Measurements from ENCODE around the gene PTH2.
A peak's percentile ranks its signal among the peaks of the same experiment; 100 is the strongest.

The PTH2 gene

DNA sequence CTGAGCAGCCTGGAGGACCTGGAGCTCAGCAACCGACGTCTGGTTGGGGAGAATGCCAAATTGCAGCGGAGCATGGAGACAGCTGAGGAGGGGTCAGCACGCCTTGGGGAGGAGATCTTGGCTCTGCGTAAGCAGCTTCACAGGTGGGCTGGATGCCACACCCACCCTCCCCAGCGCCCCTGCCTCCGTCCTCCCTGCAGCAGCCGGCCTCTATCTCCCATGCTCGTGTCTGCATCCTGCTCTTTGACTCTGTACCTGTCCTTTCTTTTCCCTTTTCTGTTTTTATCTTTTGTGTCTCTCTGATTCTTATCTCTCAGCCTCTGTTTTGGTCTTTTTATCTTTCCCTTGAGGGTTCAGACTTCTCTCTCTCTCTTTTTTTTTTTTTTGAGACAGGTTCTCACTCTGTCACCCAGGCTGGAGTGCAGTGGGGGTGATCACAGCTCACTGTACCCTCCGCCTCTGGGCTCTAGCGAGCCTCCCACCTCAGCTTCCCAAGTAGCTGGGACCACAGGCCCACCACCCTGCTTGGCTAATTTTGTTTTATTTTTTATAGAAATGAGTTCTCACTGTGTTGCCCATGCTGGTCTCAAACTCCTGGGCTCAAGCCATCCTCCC lies 25.1 kb downstream of the PTH2 start:
- Histone ChIP-seq H3K27ac (ENCODE audit: insufficient read depth, low read length, poor library complexity, severe bottlenecking) (no peak overlapping the region), H3K9me3 (ENCODE audit: control insufficient read depth, low read length) (no peaks in the 10 kb centered on the region), H3K4me1 (ENCODE audit: control insufficient read depth, insufficient read depth, low read length, poor library complexity, severe bottlenecking) (peaks cover 9% of the 10 kb centered on the region), H3K36me3 (ENCODE audit: control insufficient read depth, insufficient read depth, low read length) (no peaks in the 10 kb centered on the region), H3K4me3 (ENCODE audit: insufficient read depth, low read depth, low read length, poor library complexity, severe bottlenecking) (no peak overlapping the region), H3K27me3 (replicated peaks; ENCODE audit: control insufficient read depth, insufficient read depth, low read length, poor library complexity, severe bottlenecking) (no peaks in the 10 kb centered on the region)
- DNase-seq, result no peak

DNA sequence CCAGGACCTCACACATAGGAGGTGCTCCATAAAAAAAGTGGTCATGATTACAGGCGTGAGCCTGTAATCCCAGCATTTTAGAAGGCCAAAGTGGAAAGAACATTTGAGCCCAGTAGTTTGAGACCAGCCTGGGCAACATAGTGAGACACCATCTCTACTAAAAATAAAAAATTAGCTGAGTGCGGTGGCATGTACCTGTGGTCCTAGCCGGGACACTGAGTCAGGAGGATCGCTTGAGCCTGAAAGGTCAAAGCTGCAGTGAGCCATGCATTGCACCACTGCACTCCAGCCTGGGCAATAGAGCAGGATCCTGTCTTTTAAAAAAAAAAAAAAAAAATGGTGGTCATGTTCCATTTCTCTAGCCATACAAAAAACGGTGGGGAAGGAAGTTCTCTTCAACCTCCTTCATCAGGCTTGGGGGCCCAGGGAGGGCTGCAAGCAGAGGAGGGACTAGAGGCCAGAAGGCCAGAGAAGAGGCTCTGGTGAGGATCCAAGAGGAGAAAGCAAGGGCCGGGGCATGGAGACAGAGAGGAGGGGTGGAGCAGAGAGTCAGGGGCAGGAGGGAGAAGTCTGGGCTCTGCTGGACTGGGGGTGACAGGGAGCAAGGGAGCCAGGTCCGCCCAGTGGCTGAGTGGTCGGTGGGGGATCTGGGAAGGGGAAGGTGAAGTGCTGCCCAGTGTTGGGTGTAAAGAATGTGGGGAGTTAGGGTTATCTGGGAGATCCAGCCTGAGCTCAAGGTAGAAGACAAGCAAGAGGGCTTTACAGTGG lies 26.3 kb downstream of the PTH2 start:
- DNase-seq, result no peak
- H3K4me1 ChIP-seq (ENCODE audit: control insufficient read depth, insufficient read depth, low read length, poor library complexity, severe bottlenecking), result peaks cover 11% of the 10 kb centered on the region
- no peaks in the 10 kb centered on the region for H3K9me3 ChIP-seq (ENCODE audit: control insufficient read depth, low read length)
- no peaks in the 10 kb centered on the region for H3K27me3 ChIP-seq (replicated peaks; ENCODE audit: control insufficient read depth, insufficient read depth, low read length, poor library complexity, severe bottlenecking)
- H3K36me3 ChIP-seq (ENCODE audit: control insufficient read depth, insufficient read depth, low read length), result no peaks in the 10 kb centered on the region
- H3K27ac ChIP-seq (ENCODE audit: insufficient read depth, low read length, poor library complexity, severe bottlenecking), result no peak overlapping the region
- no peak overlapping the region for H3K4me3 ChIP-seq (ENCODE audit: insufficient read depth, low read depth, low read length, poor library complexity, severe bottlenecking)

DNA sequence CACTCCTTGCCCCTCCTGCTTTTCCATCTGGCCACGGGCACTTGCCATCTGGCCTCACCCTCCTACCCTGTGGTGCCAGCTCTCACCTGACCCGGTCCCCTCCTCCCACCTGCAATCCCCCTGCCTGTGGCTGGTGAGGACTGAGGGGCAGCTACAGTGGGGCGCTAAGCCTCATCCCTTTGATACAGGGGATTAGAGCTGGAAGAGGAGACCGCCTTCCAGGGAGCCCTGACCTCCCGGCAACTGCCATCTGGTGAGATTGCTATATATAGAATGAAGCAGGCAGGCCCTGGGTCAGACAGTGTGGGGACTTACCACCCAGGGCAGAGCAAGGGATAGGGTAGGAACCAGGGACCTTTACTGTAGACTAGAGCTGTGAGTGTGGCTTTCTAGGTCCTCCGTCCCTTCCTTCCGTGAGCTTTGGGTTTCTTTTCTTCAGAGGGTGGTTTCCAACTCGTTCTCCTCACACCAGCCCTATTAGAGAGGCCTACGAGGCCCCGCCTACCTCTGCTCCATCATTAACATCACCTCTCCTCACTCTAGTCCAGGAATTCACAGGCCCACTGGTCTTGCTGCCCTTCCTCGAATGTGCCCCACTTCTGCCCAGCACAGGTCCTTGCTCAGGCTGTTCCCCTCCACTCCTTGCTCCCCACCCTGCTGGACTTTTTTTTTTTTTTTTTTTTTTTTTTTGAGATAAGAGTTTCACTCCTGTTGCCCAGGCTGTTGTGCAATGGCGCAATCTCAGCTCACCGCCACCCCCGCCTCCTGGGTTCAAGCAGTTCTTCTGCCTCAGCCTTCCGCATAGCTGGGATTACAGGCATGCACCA lies 27.4 kb downstream of the PTH2 start:
- Histone ChIP-seq H3K4me1 (ENCODE audit: control insufficient read depth, insufficient read depth, low read length, poor library complexity, severe bottlenecking) (peaks cover 16% of the 10 kb centered on the region), H3K27ac (ENCODE audit: insufficient read depth, low read length, poor library complexity, severe bottlenecking) (no peak overlapping the region), H3K9me3 (ENCODE audit: control insufficient read depth, low read length) (no peaks in the 10 kb centered on the region), H3K27me3 (replicated peaks; ENCODE audit: control insufficient read depth, insufficient read depth, low read length, poor library complexity, severe bottlenecking) (no peaks in the 10 kb centered on the region), H3K36me3 (ENCODE audit: control insufficient read depth, insufficient read depth, low read length) (no peaks in the 10 kb centered on the region), H3K4me3 (ENCODE audit: insufficient read depth, low read depth, low read length, poor library complexity, severe bottlenecking) (no peak overlapping the region)
- DNase-seq, result no peak

DNA sequence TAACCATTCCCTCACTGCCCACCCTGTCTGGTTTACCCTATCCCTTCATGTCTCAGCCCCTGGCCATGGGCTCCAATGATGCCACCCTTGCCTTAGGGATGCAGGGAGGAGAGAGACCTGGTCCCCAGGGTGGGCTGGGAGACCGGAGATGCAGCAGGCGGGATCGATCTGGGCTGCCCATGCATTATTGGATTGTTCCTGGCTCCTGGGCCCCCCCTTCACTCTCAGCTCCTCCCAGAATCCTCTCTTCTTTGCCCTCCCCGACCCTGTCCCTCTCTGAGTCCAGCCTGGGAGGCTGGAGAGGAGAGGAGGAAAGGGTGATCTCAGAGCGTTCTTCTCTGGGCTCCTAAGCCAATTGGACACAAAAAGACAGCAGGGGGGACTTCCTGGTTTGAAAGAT lies 29.4 kb downstream of the PTH2 start:
- Histone ChIP-seq H3K4me3 (ENCODE audit: insufficient read depth, low read depth, low read length, poor library complexity, severe bottlenecking) (no peak overlapping the region), H3K27me3 (replicated peaks; ENCODE audit: control insufficient read depth, insufficient read depth, low read length, poor library complexity, severe bottlenecking) (no peaks in the 10 kb centered on the region), H3K36me3 (ENCODE audit: control insufficient read depth, insufficient read depth, low read length) (no peaks in the 10 kb centered on the region), H3K27ac (ENCODE audit: insufficient read depth, low read length, poor library complexity, severe bottlenecking) (no peak overlapping the region), H3K4me1 (ENCODE audit: control insufficient read depth, insufficient read depth, low read length, poor library complexity, severe bottlenecking) (peaks cover 16% of the 10 kb centered on the region), H3K9me3 (ENCODE audit: control insufficient read depth, low read length) (no peaks in the 10 kb centered on the region)
- DNase-seq, result no peak

DNA sequence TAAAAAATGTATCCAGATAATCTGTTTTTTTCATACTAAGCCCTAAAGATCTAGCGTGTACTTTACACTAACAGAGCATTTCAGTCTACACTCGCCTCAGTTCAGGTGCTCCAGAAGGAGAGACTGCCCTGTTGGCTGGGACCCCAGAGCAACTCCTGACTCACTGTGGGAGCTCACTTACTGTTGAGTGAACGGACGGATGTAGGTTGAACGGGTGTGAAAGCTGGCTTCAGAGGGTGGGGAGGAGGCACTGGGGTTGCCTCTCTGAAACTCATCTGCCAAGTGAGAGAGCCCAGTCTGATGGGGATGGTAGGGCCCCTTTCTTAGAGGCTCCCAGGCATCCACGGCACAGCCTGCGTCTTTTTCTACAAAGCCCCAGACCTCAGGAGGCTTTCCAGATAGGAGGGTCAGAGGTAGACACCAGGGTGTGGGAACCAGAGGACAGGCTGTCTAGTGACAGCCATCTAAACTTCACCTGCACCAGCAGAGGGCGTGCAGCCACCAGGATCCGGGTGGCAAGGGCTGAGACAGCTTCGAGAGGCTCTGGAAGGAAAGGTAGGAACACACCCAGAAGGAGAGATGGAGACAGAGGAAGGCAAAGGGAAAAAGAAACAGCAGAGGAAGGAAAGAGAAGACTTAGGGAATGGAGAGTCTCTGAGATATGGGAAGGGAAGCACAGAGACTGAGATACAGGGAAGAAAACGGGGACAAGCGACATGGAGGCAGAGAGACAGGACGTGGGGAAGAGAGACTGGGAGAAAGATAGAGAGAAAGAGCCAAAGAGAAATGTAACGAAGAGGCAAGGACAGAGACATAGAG lies 31.5 kb downstream of the PTH2 start:
- peak; percentile 62 to 68 (median 63) for DNase-seq
- Histone ChIP-seq H3K9me3 (ENCODE audit: control insufficient read depth, low read length) (no peaks in the 10 kb centered on the region), H3K27ac (ENCODE audit: insufficient read depth, low read length, poor library complexity, severe bottlenecking) (no peak overlapping the region), H3K27me3 (replicated peaks; ENCODE audit: control insufficient read depth, insufficient read depth, low read length, poor library complexity, severe bottlenecking) (no peaks in the 10 kb centered on the region), H3K4me3 (ENCODE audit: insufficient read depth, low read depth, low read length, poor library complexity, severe bottlenecking) (no peak overlapping the region), H3K36me3 (ENCODE audit: control insufficient read depth, insufficient read depth, low read length) (no peaks in the 10 kb centered on the region), H3K4me1 (ENCODE audit: control insufficient read depth, insufficient read depth, low read length, poor library complexity, severe bottlenecking) (peaks cover 7% of the 10 kb centered on the region)

DNA sequence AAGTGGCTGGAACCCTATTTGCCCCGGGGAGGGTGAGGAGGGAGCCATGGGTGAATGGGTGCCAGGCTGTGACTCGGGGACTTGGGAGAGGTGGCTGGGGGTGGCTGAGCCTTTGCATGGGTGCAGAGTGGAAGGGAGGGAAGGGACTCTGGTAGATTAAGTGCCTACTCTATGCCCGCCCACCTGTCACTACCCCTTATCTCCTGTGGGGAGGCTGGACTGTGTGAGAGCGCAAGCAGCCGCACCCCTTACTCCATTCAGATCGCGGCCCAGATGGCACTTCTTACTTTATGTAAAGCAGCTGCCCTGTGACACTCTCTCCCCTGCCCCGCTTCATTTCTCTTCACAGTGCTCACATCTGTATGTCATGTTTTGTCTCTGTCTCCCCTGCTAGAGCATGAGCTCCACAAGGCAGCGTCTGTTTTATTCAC lies 32.3 kb downstream of the PTH2 start:
- Histone ChIP-seq H3K27ac (ENCODE audit: insufficient read depth, low read length, poor library complexity, severe bottlenecking) (no peak overlapping the region), H3K27me3 (replicated peaks; ENCODE audit: control insufficient read depth, insufficient read depth, low read length, poor library complexity, severe bottlenecking) (no peaks in the 10 kb centered on the region), H3K36me3 (ENCODE audit: control insufficient read depth, insufficient read depth, low read length) (no peaks in the 10 kb centered on the region), H3K4me1 (ENCODE audit: control insufficient read depth, insufficient read depth, low read length, poor library complexity, severe bottlenecking) (peaks cover 7% of the 10 kb centered on the region), H3K4me3 (ENCODE audit: insufficient read depth, low read depth, low read length, poor library complexity, severe bottlenecking) (no peak overlapping the region), H3K9me3 (ENCODE audit: control insufficient read depth, low read length) (no peaks in the 10 kb centered on the region)
- no peak for DNase-seq

DNA sequence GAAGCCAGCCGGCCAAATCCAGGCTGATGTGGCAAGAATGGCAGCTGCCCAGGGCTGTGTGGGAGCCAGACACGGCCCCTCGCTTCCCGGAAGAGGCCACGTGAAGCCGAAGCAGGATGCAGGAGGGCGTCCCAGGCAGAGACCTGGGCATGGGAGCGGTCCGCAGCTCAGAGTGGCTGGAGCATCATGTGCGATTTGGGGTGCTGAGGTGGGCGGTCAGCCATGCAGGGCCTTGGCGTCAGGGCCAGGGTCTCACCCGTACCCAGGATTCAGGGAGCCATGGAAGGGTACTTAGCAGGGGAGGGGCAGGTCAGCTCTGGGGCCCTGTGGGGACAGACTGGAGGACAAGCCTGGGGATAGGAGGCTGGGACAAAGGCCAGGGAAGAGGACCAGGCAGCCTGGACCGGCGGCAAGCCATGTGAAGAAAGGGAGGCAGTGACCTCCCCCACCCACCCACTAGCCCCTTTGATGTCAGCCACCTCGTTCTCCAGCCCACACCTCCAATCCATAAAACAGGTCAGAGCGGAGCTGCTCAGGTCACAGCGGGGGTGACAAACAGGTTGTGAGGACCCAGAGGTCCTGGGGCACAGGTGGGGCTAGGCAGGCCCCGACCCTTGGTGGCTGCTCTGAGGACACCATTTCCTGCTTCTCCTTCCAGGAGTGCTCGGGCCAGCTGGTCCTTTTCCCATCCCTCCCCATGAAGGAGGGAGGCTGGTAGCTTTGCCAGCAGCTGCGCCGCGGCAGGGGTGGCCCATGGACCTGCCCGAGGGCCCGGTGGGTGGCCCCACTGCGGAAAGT lies 32.9 kb downstream of the PTH2 start:
- no peak overlapping the region for H3K4me3 ChIP-seq (ENCODE audit: insufficient read depth, low read depth, low read length, poor library complexity, severe bottlenecking)
- no peaks in the 10 kb centered on the region for H3K27me3 ChIP-seq (replicated peaks; ENCODE audit: control insufficient read depth, insufficient read depth, low read length, poor library complexity, severe bottlenecking)
- peaks cover 7% of the 10 kb centered on the region for H3K4me1 ChIP-seq (ENCODE audit: control insufficient read depth, insufficient read depth, low read length, poor library complexity, severe bottlenecking)
- DNase-seq, result no peak
- H3K36me3 ChIP-seq (ENCODE audit: control insufficient read depth, insufficient read depth, low read length), result no peaks in the 10 kb centered on the region
- no peak overlapping the region for H3K27ac ChIP-seq (ENCODE audit: insufficient read depth, low read length, poor library complexity, severe bottlenecking)
- H3K9me3 ChIP-seq (ENCODE audit: control insufficient read depth, low read length), result no peaks in the 10 kb centered on the region

DNA sequence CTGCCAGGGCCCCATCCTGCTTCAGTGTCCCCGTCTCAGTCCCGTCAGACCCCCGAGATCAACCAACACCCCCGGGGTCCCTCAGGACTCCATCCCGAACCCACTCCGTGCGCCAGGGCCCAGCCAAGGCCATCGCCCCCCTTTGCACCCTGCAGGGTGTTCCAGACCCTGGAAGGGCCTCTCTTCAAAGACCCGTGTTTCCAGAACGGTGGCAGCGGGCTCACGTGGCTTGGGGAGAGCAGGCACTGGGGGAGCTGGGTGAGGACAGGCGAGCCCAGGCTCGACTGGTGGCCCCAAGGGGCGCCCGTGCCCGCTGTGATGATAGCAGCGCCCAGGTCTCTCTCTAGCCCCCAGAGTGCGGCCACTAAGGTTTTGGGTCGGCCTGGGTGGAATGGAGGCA lies 33.8 kb downstream of the PTH2 start:
- H3K4me1 ChIP-seq (ENCODE audit: control insufficient read depth, insufficient read depth, low read length, poor library complexity, severe bottlenecking), result peaks cover 7% of the 10 kb centered on the region
- no peak for DNase-seq
- H3K4me3 ChIP-seq (ENCODE audit: insufficient read depth, low read depth, low read length, poor library complexity, severe bottlenecking), result no peak overlapping the region
- H3K27ac ChIP-seq (ENCODE audit: insufficient read depth, low read length, poor library complexity, severe bottlenecking), result no peak overlapping the region
- H3K27me3 ChIP-seq (replicated peaks; ENCODE audit: control insufficient read depth, insufficient read depth, low read length, poor library complexity, severe bottlenecking), result no peaks in the 10 kb centered on the region
- H3K36me3 ChIP-seq (ENCODE audit: control insufficient read depth, insufficient read depth, low read length), result no peaks in the 10 kb centered on the region
- H3K9me3 ChIP-seq (ENCODE audit: control insufficient read depth, low read length), result no peaks in the 10 kb centered on the region

DNA sequence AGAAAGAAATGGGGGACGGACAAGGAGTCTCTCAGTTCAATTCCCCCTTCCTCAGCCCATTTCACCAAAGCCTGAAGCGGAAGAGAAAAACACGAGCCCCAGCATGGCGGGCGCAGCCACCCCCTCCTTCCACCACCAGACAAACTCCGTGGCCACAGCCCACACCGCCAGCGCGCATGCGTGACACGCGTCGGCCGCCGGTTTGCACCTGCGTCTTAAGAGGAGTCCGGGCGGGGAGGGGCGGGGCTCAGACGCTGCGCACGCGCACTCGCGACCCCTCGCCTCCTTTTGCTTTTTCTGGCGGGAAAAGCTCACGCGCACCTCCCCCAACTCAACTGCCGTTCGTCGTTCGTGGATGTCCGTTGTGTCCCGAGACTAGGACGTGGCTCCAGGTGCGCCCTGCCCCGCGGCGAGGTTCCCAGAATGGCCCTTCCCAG lies 35.3 kb downstream of the PTH2 start, which contains the start of gene KASH5:
Gene KASH5 (plus strand): TSS at position 314 of the 437 bp plus-strand sequence. CDS start 2,635 bp downstream, outside the sequence.
- H3K4me3 ChIP-seq (ENCODE audit: insufficient read depth, low read depth, low read length, poor library complexity, severe bottlenecking), result no peak within 1 kb of the TSS
- DNase-seq, result peak; percentile 61 to 85 (median 82)
- no peaks in the 10 kb centered on the region for H3K36me3 ChIP-seq (ENCODE audit: control insufficient read depth, insufficient read depth, low read length)

More for the DNA sequence above, 35.3 kb downstream of the PTH2 start, which contains the start of gene KASH5:
- Histone ChIP-seq H3K4me1 (ENCODE audit: control insufficient read depth, insufficient read depth, low read length, poor library complexity, severe bottlenecking) (peaks cover 7% of the 10 kb centered on the region), H3K9me3 (ENCODE audit: control insufficient read depth, low read length) (no peaks in the 10 kb centered on the region), H3K27ac (ENCODE audit: insufficient read depth, low read length, poor library complexity, severe bottlenecking) (no peak within 1 kb of the TSS), H3K27me3 (replicated peaks; ENCODE audit: control insufficient read depth, insufficient read depth, low read length, poor library complexity, severe bottlenecking) (no peaks in the 10 kb centered on the region)
